Adrenal gland (tissue), 12 donors: ENCODE data around the gene HOXB7. TPM values are rescaled to one million over a fixed set of nuclear protein-coding genes. Genes with fewer than 3 reads are reported as not detected.

Experiments used
- DNase-seq, 7 donors: peaks; one replicate each; pipeline ENCODE4 v3.0.0-alpha.2; 2019 to 2020
- H3K27ac ChIP-seq, 5 donors: fragments of 200-600 bp; sonication (generic) in 4 of 5; 1 replicate in 3 of 5; 2 replicates in 2 of 5; pipeline versions ENCODE4 v1.5.1 to v1.8.0; 2016 to 2020; ENCODE audit warnings: mild to moderate bottlenecking in 1 of 5
- H3K27me3 ChIP-seq: fragments of 200-600 bp; 2 replicates; pipeline ENCODE4 v1.8.0; 2021
- H3K36me3 ChIP-seq, 2 donors: fragments of 200-600 bp; replicated peaks in 1 of 2; 1 replicate in 1 of 2; 2 replicates in 1 of 2; pipeline versions ENCODE4 v1.5.1 to v1.8.0; 2018 to 2022
- H3K4me1 ChIP-seq, 2 donors: fragments of 200-600 bp; replicated peaks in 1 of 2; 1 replicate in 1 of 2; 2 replicates in 1 of 2; pipeline versions ENCODE4 v1.5.1 to v1.8.0; 2018 to 2021
- H3K4me3 ChIP-seq, 4 donors: fragments of 200-600 bp; sonication (generic) in 3 of 4; one replicate each; pipeline ENCODE4 v1.5.1; 2016 to 2018
- H3K9me3 ChIP-seq, 3 donors: fragments of 200-600 bp; sonication (generic) in 1 of 3; replicated peaks in 1 of 3; 1 replicate in 2 of 3; 2 replicates in 1 of 3; pipeline versions ENCODE4 v1.5.1 to v1.8.0; 2016 to 2021
- CTCF ChIP-seq, 6 experiments: fragments of 450-650 bp in 4 of 6; fragments of 200-600 bp in 2 of 6; sonication (generic) in 1 of 6; IDR thresholded peaks; 1 replicate in 5 of 6; 2 replicates in 1 of 6; pipeline versions ENCODE4 v1.5.1 to v1.8.0; 2016 to 2021; ENCODE audit warnings: antibody characterized with exemption in 6 of 6, mild to moderate bottlenecking in 2 of 6, moderate library complexity in 1 of 6
- POLR2A ChIP-seq, 2 donors: fragments of 450-650 bp; IDR thresholded peaks; one replicate each; pipeline ENCODE4 v1.6.1; 2017; ENCODE audit warnings: antibody characterized with exemption in 2 of 2, mild to moderate bottlenecking in 2 of 2, moderate library complexity in 1 of 2
- WGBS, 4 donors: extraction: QIAGEN DNeasy Blood & Tissue Kit in 2 of 4; methylation state at CpG; one replicate each; pipeline versions ENCODE4 v1.1.5 to v1.1.7; 2013 to 2017; 5-methylcytosine and 5-hydroxymethylcytosine counted together
- intact Hi-C, 2 donors: fragments of 100-400 bp; cut with DNase I; formaldehyde crosslinking; loops; one replicate each; pipeline versions ENCODE4 v1.14.1 to v1.15.0; 2022 to 2023
- polyA plus RNA-seq, 3 donors: library from polyadenylated mRNA; stranded (reverse); fragments of 200-250 nt in 2 of 3; fragments of 350-450 nt in 1 of 3; fragmentation: Illumina TruSeq in 1 of 3; extraction: RNeasy Lipid Tissue Mini Kit (QIAGEN cat#74804) in 1 of 3; gene quantifications; one replicate each; pipeline ENCODE4 v1.2.3, GENCODE V29; 2013 to 2014
- total RNA-seq, 9 donors: library from RNA; depleted of rRNA in 4 of 9; stranded (reverse); fragments of >200 nt in 4 of 9; fragments of 120-200 nt in 1 of 9; fragmentation: NEBNext Ultra II Directional in 1 of 9; extraction: Animal tissue kit (Norgen Biotek cat#: 25700) in 1 of 9; gene quantifications; one replicate each; pipeline versions ENCODE4 v1.1.0 to v1.2.4, GENCODE V29; 2013 to 2023
- donor health status: healthy with polysubstance abuse.
- donor health status: Bipolar disorder and iron deficiency.
- donor health status: DM: yes; HTN: yes; CAD: no.
- donor health status: DM: no; HTN: no; CAD: no.
- donor health status: DM: no; HTN: no; CAD: no.
- donor health status: DM: yes; HTN: yes; CAD: no.

Gene HOXB7
- total and polyA plus RNA-seq, 12 donors, result 6.2 to 27.0 (median 13.5) TPM

GRCh38 chr17:48644910-48645557, 34.2 kb upstream of the HOXB7 start:
- Histone ChIP-seq H3K36me3 (no peaks in the 10 kb centered on the region), H3K27ac (no peak overlapping the region), H3K4me3 (no peak overlapping the region), H3K9me3 (no peaks in the 10 kb centered on the region), H3K27me3 (peaks cover 88% of the 10 kb centered on the region), H3K4me1 (peaks cover 0 to 8% of the 10 kb centered on the region in 2 donors)
- intact Hi-C loops, result no loop called here
- TF ChIP-seq CTCF (IDR thresholded peaks at IDR 0.05) (no peak), POLR2A (IDR thresholded peaks at IDR 0.05) (no peak)
- DNase-seq, result no peak
- 72 to 82% (median 74%) methylated on average over 6 of the region's 6 CpGs for WGBS, 4 donors

- intact Hi-C loops, result no loop called here
- no peaks in the 10 kb centered on the region for H3K9me3 ChIP-seq
- H3K27ac ChIP-seq, result no peak overlapping the region
- peaks cover 0 to 8% of the 10 kb centered on the region in 2 donors for H3K4me1 ChIP-seq
- H3K27me3 ChIP-seq, result peaks cover 93% of the 10 kb centered on the region
- H3K4me3 ChIP-seq, result no peak overlapping the region
- 71 to 100% (median 88%) methylated on average over 1 of the region's 1 CpG for WGBS, 4 donors
- DNase-seq, result no peak
- H3K36me3 ChIP-seq, result no peaks in the 10 kb centered on the region
- TF ChIP-seq POLR2A (IDR thresholded peaks at IDR 0.05), result no peak
- TF ChIP-seq CTCF (IDR thresholded peaks at IDR 0.05), result no peak
Observed at GRCh38 chr17:48644159-48644558, 33.3 kb upstream of the HOXB7 start.

- H3K27ac ChIP-seq, result no peak overlapping the region
- peaks cover 91% of the 10 kb centered on the region for H3K27me3 ChIP-seq
- no peak overlapping the region for H3K4me3 ChIP-seq
- no peak for TF ChIP-seq CTCF (IDR thresholded peaks at IDR 0.05)
- no peak for TF ChIP-seq POLR2A (IDR thresholded peaks at IDR 0.05)
- intact Hi-C loops, result no loop called here
- H3K9me3 ChIP-seq, result no peaks in the 10 kb centered on the region
- peaks cover 0 to 8% of the 10 kb centered on the region in 2 donors for H3K4me1 ChIP-seq
- H3K36me3 ChIP-seq, result no peaks in the 10 kb centered on the region
- DNase-seq, result no peak
Observed at GRCh38 chr17:48643697-48644012, 32.8 kb upstream of the HOXB7 start.

- peaks cover 89% of the 10 kb centered on the region for H3K27me3 ChIP-seq
- no peak for DNase-seq
- no peak overlapping the region for H3K27ac ChIP-seq
- peaks cover 0 to 8% of the 10 kb centered on the region in 2 donors for H3K4me1 ChIP-seq
- H3K4me3 ChIP-seq, result no peak overlapping the region
- intact Hi-C loops, result no loop called here
- WGBS, 4 donors, result 47 to 53% (median 49%) methylated on average over 17 to 23 of the region's 23 CpGs
- H3K36me3 ChIP-seq, result no peaks in the 10 kb centered on the region
- TF ChIP-seq POLR2A (IDR thresholded peaks at IDR 0.05) (no peak), CTCF (IDR thresholded peaks at IDR 0.05) (no peak)
- no peaks in the 10 kb centered on the region for H3K9me3 ChIP-seq
Observed at GRCh38 chr17:48642843-48643696, 32.3 kb upstream of the HOXB7 start.
